CD1c-positive myeloid dendritic cell (primary cell): ENCODE measurements around the gene ADISSP.

ENCODE experiments used
- DNase-seq: peaks from one replicate; pipeline ENCODE4 v3.0.0-alpha.2; 2016; ENCODE audit errors: extremely low spot score

ADISSP gene

DNA sequence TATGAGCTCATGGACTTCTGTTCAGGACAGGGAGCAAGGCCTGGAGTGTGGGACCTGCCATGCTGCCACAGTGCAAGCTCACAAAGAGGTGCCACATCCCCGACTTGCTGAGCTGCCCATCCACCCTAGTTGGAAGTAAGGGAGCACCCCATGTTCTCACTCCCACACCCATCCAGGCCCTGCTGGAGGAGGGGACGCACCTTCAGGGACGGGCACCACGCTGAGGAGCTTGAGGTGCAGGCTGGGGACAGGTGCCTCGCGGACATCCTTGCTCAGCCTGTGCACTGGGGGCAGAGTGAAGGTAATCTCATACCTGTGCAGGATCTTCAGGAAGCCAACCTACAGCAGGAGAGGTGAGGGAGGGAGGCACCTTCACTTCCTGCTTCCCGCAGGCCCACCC lies 12.3 kb downstream of the ADISSP start:
- DNase-seq, result no peak

DNA sequence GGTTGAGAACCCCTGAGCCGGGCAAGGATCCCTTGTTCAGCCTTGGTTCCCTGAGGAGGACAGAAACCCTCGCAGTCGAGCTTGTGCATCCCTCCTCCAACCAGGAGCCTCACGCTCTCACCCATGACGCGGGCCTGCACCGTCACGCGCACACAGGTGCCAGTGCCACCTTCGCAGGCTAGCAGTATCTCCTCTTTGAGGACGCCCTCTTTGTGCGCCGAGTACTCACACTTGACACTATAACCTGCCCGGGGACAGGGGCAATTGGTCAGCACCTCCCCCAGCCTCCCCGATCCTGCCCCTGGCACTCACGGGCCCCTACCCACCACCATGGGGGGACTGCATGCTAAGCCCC lies 13.3 kb downstream of the ADISSP start:
- DNase-seq, result no peak

DNA sequence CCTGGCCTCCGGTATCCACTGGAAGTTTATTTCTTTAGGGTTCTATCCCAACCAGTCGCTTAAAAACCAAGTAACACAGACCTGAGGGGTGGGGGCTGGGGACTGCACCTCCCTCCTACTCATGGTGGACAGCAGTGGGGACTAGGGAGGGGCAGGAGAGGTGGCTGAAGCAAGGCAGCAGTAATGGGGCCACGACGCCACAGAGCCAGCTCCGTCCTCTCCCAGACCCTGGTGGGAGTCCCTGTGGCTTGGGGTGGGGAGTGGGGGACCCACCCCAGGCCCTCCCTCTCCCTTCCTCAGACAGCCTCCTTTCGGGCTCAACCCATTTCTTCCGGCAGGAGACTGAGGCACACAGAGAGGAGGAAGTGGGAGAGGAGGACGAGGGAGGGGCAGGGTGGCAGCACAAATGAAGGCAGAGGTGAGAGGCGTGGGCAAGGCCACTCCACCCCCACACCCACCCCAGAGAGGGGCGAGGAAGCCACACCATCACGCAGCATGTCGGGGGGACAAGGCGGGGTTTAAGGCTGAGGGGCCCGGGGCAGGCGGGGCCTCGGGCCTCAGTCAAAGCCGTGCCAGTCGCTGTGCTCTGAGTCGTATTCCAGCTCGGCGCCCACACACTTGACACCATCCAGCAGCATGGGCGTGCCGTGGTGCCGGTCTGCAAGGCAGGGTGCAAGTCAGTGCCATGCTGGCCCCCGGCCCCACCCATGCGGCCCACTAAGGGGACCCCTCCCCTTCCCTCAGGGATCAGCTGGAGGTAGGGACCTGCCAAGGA lies 13.9 kb downstream of the ADISSP start:
- no peak for DNase-seq

GRCh38 chr20:3753098-3753497 lies 14.5 kb downstream of the ADISSP start:
- peak; percentile 67 for DNase-seq

GRCh38 chr20:3752386-3752759 lies 15.2 kb downstream of the ADISSP start:
- DNase-seq, result no peak

DNA sequence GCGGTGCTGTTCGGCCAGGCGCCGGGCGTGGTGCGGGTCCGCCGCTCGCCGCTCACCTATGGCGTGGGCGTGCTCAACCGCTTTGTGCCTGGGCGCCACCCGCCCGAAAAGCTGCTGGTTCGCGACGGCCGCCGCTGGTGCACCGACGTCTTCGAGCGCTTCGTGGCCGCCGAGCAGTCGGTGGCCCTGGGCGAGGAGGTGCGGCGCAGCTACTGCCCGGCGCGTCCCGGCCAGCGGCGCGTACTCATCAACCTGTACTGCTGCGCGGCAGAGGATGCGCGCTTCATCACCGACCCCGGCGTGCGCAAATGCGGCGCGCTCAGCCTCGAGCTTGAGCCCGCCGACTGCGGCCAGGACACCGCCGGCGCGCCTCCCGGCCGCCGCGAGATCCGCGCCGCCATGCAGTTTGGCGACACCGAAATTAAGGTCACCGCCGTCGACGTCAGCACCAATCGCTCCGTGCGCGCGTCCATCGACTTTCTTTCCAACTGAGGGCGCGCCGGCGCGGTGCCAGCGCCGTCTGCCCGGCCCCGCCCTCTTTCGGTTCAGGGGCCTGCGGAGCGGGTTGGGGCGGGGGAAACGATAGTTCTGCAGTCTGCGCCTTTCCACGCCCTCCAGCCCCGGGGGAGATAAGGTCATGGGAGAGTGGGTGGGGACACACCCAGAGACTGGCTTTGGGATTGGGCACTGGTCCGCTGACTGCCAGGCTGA lies 15.7 kb downstream of the ADISSP start:
- peak; percentile 88 for DNase-seq

DNA sequence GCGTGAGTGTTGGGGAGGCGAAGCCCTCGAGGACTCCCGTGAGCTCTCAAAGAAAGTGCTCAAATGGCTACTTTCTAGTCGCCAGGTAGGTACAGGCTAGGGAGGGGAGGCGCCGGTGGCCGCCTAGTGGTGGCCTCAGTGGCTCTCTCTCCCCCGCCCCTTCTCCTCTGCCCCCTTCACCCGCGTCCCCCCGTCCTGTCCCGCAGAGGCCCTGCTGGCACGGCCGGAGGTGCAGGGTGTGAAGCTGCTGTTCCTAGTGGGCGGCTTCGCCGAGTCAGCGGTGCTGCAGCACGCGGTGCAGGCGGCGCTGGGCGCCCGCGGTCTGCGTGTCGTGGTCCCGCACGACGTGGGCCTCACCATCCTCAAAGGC lies 16.3 kb downstream of the ADISSP start:
- no peak for DNase-seq

DNA sequence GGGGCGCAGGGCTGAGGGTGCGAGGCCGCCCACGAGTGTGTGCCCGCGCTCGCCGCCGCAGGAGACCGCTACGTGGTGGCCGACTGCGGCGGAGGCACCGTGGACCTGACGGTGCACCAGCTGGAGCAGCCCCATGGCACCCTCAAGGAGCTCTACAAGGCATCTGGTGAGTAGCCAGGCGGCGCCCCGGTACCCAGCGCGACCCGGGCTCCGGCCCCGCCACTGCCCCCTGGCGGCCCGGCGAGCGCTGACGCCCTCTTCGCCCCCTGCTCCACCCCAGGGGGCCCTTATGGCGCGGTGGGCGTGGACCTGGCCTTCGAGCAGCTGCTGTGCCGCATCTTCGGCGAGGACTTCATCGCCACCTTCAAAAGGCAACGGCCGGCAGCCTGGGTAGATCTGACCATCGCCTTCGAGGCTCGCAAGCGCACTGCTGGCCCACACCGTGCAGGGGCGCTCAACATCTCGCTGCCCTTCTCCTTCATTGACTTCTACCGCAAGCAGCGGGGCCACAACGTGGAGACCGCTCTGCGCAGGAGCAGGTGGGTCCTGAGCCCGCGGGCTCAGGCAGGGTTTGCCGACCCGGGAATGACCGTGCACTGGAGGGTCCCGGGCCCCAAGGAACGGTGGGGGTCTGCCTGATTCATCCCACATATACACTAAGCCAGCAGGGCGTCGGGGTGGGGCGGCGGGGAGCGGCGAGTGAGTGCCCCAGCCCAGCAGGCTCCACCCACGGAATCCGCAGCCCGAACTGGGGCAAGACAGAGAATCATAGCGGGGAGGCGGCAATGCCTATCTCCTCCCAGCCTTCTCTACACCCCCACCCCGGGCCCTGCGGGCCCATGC lies 17.6 kb downstream of the ADISSP start:
- peak; percentile 47 for DNase-seq

DNA sequence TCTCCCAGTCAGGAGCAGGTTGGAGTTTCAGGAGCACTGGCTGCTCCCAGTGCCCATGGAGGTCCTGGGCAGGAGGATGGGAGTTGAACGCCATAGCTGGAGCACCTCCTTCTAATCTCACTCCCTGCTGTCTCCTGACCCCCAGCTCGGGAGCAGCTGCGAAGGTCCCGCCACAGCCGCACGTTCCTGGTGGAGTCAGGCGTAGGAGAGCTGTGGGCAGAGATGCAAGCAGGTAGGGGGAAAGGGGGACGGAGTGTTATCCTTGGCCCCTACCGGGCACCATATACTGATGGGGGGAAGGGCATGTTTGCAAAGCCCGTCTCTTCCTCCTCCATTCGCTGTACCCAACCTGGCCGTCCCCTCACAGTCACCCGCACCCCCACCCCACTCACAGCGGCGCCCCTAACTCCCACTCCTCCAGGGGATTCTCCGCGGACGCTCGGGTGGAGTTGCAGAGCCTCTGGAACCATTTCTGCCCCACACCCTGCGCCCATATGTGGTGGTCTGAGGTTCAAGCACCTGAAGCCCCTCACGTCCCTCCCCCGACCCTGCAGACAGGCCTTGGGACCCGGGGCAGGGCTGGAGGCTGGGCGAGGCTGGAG lies 18.4 kb downstream of the ADISSP start:
- no peak for DNase-seq

GRCh38 chr20:3748073-3748472 lies 19.5 kb downstream of the ADISSP start:
- DNase-seq, result no peak

DNA sequence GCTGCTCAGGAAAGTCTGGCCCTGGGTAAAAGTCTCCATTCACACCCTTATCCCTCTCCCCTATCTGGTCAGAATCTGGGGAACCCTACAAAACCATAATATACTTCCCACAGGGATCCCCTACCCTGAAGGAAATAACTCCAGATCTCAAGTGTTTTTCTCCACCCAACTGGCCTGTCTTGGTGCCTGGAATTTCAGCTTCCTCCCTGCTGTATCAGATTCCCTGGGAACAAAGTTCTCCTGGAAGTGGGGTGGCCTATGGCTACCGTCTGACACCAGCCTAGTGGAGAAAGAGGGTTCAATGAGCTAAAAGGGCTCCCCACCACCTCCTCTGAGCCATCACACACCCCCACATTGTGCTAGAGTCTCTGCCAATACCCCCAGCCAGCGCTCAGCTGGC lies 20.1 kb downstream of the ADISSP start:
- no peak for DNase-seq

GRCh38 chr20:3745686-3746173 lies 21.8 kb downstream of the ADISSP start:
- no peak for DNase-seq

GRCh38 chr20:3744806-3745685 lies 22.5 kb downstream of the ADISSP start:
- peak; percentile 84 for DNase-seq

DNA sequence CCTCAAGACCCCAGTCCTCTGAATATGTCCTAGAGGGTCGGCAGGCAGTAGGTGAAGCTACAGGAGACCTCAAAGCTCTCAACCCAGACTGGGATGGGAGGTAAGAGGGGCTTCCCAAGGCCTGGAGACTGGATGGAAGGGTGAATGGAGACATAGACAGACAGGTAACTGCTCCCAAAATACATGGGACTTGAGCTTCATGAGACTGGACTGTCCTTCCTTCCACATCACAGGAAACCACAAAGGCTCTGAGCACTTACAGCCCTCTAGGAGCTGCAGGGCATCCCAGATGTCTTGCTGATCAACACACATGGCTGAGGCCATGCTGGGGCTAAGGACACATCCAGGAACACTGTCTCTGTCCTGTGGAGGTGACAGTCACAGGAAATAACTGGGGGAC lies 23.5 kb downstream of the ADISSP start:
- no peak for DNase-seq

GRCh38 chr20:3743251-3743650 lies 24.3 kb downstream of the ADISSP start:
- no peak for DNase-seq

- no peak for DNase-seq
Measured at GRCh38 chr20:3741836-3742458, 25.6 kb downstream of the ADISSP start.

DNA sequence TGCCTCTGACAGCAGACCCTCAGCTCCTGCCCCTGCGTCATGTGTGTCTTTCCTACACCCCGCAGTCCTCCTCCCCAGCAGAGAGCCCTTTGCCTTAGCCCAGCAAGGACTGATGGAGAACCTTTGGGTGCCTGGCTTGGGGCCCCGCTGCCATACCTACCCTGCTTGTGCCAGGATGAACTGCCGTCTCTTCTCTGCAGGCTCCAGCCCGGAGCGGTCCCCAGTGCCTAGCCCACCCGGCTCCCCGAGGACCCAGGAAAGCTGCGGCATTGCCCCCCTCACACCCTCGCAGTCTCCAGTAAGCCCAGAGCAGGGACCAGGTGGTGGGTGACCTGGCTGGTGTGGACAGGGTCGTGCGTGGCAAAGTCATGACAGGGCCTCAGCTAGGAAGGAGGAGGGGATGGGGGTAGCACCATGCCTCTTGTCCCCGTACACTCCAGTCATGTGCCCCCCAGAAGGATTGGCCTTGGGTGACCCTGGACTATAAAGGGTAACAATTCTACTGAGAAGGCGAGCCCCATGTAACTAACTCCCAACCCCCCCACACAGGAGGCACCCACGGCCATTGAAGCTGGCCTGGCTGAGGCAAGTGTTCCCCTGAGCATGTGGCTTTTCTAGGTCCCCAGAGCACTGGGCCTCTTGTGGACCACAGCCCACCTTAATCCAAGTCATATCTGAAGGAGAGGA lies 26.8 kb downstream of the ADISSP start:
- DNase-seq, result no peak

GRCh38 chr20:3739926-3740451 lies 27.6 kb downstream of the ADISSP start:
- no peak for DNase-seq

DNA sequence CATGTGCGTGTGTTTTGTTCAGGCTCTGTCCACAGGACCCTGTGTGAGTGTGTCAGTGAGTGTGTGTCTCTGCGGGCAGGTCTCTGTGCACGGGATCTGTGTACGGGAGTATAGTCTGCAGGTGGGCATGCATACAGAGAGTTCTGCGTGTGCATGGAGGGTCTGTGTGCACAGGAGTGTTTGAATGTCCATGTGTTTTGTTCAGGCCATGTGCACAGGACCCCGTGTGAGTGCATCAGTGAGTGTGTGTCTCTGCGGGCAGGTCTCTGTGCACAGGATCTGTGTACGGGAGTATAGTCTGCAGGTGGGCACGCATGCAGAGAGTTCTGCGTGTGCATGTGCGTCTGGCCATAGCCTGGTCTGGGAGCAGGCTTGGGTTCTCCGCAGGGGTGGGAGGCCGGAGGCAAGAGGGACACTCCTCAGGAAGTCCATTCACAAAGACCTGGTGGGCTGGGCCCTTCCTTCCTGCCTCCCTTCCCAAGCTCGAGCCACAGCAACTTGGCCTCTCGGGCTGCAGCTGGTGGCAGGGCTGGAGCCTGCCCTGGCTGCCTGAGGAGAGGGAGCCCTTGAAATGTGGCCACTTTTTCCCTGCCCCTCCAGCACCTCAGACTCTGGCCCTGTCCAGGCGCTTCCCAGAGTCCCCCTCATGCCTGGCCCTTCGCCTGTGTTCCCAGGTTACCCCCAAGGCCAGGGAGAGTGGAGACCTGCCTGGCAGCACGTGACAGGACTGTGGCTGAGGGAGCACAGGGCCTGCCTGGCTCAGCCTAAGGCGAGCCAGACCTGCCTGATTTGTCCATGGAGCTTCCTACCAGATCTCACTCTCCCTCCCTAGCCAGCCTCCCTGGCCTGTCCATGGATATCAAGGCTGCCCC lies 28.3 kb downstream of the ADISSP start:
- DNase-seq, result no peak
